GM18861 (cell line): Measurements from ENCODE around the gene ELAPOR1.
"Not testable (repeated sequence)": the region's sequence is repeated elsewhere in the genome, so short reads cannot be mapped to it uniquely, and the experiment has no call there.

Source experiments
- ATAC-seq: cut with Tn5 transposase; IDR thresholded peaks from one replicate; pipeline ENCODE4 v1.9.1; 2021; ENCODE audit not compliant: unreplicated experiment

ELAPOR1 gene

DNA sequence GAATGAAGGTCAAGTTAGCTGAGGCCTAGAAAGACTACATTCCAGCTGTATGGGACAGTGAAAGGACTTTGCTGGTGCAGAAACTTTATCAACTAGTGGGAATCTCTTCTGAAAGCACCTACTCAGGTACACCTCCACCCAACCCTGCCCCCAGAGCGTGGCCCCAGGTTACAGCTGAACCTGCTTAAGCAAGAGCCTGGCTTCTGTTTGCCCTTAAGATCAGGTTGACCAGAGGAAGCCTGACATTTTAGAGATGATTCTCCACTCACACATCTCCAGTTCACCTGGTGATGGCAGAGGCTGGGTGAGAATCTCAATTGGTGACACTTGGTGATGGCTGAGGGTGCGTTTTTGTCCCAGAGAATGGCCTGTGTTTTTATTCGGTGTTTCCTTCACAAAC is 24.0 kb downstream of the ELAPOR1 start:
- no peak for ATAC-seq

- ATAC-seq = no peak
These were observed 24.4 kb downstream of the ELAPOR1 start for GRCh38 chr1:109138358-109138757.

DNA sequence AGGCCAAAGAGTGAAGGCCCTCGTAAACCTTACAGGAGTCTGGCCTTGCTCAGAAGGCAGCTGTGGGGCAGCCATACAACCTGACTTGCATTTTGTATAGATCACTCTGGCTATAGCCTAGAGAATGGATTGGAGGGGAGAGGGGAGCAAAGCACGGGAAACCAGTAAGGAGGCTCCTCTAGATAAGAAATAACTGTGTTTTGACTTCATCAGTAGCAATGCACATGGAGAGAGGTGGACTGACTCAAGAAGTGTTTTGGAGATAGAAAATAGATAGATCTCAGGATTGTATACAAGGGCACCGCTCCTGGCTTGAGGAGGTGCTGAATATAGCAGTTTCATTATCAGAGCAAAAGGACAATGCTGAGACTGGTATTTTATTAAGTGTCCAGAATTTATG is 26.5 kb downstream of the ELAPOR1 start:
- ATAC-seq = no peak

- no peak for ATAC-seq
These were observed 28.3 kb downstream of the ELAPOR1 start for GRCh38 chr1:109142260-109142659.

- ATAC-seq = not testable (repeated sequence)
These were observed 28.8 kb downstream of the ELAPOR1 start for GRCh38 chr1:109142725-109143124.

DNA sequence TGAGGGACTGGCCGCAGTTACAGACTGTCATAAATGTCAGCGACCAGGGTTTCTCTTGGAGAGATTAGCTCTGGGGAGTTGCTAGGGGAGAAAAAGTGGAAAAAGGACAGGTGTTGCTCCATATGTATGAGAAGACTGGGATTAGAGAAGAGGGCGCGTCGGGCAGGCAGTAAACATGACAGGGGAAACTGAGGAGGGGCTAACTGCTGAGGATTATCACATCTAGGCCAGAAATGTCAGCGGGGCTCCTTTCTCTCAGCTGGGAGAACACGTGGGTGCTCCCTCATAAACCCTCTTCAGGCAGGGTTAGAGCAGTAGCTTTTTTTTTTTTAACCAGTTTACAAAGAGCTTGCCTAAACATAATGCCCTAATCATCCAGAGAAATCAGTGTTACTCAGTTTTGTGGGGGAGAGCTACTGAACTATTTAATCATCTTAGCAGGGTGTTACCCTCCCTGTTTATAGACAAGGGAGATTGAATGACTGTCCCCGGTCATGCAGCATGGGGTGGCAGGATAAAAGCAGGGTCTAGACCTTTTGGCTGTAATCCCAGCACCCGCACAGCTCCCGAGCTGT is 35.2 kb downstream of the ELAPOR1 start:
- ATAC-seq = no peak

DNA sequence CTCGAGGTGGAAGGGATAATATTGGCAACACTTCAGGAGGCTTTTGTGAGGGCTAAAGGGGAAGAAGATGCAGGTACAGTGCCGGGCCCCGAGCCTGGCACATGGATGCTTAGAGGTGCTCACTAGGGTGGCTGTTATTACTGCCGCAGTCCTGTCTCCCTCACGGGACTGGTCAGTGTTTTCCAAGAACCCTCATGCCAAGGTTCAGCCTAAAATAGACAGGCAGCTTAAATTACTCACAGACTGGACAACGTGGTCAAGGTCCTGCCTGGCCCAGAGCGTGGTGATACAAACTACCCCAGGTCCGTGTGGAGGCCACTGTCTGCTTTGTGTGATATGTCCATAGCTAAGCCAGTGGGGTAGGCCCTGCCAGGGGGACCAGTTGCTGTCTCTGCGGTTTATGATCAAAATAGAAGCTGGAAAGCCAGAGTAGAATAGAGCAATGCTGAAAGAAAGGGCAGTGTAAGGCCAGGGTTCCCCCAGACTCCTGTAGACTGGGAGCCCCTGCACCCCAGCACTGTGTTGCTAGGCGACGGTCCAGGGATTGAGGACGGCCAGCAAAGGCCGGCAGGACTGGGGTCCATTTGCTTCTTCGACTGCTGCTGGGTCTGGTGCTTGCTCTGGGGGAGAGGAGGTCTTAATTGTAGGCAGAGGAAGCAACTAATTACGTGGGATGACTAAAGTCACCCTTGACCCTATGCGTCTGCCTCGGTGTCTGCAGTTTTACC is 36.1 kb downstream of the ELAPOR1 start:
- ATAC-seq = no peak

DNA sequence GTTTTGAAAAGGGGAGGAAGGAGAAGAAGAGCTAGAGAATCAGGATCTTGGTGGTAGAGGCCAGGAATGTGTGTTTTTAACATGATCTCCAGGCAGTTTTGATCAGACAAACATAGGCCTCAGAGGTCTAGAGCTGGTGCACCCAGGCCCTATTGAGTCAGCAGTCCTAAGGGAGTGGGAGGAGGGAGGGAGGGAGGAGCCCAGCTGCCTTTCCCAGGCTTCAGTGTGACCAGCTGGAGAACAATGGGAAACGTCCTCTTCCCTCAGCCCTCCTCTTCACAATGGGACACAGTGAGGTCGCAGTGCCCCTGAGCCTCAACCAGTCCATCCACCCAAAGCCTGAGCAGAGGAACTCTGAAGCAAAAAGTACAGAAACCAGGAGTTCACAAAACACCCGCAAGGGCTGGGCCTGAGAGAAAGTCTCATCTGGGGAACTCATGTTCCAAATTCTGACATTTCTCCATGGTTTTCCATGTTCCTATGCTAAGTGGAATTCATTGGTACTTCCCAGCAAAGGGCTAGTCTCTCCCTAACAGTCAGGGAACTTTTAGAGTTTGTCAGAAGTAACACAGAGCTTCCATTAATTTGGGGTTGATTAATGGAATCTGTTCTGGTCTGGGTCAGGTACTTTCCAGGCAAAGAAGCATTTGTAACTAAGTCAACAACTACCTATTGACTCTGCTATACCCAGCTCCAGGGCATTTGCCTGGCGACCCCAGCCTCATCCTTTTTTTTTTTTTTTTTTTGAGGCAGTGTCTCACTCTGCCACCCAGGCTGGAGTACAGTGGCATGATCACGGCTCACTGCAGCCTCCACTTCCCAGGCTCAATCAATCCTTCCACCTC is 37.5 kb downstream of the ELAPOR1 start:
- ATAC-seq = no peak

- no peak for ATAC-seq
These were observed 38.3 kb downstream of the ELAPOR1 start for GRCh38 chr1:109152196-109152595.

DNA sequence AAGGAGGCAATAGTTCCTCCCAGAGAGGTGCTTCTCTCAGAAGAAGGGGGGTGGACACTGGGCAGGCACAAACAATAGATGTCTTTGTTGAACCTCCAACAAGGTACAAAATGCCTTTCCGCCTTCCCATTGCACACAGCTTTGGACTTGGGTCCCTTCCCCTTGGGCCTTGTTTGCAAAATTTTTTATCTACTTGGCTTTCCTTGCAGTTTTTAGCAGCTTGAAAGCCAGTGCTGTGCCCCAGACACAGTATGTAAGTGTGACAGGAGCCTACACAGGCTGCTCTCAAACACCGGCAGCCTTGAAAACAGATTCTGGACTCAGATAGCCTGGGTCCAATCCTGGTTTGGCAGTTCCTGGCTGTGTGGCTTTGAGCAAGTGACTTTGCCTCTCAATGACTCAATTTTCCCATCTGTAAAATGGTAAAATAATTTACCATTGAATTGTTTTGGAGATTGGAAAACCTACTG is 43.0 kb downstream of the ELAPOR1 start:
- no peak for ATAC-seq

DNA sequence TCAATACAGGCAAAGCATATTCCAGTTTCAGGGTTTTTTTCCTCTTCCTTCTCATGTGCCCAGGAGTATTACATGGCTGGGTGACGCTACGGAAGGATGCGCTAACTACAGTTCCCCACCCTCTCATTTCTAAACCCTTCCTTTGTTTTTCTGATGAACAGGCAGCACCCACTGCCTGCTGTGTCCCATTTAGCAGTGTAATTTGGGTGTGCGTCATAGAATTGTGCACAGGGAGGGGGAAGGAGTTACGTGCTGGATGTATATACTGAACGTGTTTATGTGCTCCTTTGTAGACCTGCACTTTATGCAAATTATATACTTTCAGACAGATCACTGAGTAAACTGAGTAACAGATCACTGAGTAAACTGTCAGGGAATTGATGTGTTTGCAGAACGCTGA is 44.5 kb downstream of the ELAPOR1 start:
- no peak for ATAC-seq

DNA sequence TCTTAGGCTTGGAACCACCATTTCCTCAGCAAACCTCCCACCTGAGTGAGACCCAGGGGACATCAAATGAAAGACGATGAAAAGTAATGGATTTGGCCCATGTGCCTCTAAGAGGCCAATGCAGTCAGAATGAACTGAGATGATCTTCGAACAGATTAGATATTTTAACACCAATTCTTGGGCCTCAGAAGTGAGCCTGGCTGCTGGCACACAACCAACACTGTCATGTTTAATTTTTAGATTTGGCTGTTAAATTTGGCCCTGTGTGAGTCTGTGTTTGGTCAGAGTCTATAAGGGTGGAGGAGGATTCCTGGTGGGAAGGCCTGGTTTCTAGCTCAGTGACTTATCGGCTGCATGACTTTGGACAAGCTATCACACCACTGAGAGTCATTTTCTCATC is 45.4 kb downstream of the ELAPOR1 start:
- no peak for ATAC-seq

- ATAC-seq = no peak
These were observed 46.3 kb downstream of the ELAPOR1 start for GRCh38 chr1:109160071-109160840.

DNA sequence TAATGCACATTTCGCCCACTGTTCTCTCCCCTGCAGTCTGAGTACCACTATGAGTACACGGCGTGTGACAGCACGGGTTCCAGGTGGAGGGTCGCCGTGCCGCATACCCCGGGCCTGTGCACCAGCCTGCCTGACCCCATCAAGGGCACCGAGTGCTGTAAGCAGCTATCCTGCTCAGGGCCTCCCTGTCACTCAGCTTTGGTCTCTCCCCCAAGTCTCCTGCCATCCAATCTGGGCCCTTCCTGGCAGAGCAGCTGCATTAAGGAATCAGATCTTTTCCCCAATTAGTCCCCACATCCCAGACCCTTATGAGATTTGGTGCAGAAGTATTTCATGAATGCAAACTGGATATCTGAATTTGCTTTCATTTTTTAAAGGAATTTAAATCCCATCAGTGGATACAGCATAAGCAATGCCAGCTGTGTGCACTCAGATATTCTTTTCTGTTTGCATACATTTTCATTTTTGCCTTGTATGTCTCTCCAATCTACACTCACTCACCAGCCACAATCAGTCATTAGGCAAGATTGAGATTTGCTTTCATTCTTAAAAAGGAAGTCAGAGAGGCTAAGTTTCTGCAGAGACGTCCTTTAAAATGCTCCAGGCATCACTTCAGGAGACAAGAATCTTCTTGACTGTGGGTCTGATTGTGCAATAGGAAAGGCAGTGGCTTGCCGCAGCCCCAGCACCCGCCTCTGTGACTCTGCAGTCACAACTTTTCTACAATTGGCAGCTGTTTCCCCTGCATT is 48.1 kb downstream of the ELAPOR1 start:
- peak; percentile 81 for ATAC-seq

DNA sequence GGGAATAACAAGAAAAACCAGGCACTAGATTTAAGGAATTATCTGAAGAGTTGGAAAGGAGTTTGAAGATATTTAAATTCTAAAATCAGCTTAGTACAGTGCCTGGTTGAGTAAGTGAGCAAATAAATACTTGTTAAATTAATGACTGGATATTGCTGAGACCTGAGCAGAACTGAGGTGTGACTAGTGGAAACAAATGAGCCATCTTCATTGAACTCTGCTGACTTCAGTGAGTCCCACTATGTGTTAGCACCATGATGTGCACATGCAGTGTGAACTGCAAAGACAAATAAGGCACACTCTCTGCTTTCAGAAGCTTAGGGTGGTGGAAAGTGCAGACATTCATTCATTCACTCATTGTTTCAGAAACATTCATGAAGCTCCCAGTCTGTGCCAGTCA is 48.7 kb downstream of the ELAPOR1 start:
- ATAC-seq = no peak

DNA sequence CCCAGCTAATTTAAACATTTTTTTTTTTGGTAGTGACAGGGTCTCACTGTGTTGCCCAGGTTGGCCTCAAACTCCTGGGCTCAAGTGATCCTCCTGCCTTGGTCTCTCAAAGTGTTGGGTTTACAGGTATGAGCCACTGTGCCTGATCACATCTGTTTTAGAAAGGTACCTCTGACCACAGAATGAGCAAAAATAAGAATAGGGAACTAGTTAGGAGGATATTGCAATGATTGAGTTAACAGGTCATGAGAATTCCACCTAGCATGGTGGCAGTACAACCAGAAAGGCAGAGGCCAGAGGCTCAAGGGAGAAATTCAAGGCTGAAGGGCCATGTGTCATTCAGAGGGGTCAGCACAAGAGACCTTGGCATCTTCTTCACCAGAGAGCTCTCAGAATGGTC is 49.6 kb downstream of the ELAPOR1 start:
- no peak for ATAC-seq
